Thyroid gland (tissue), 4 donors: ENCODE results near the gene TMEM82. TPM values are rescaled to one million over a fixed set of nuclear protein-coding genes. Genes with fewer than 3 reads are reported as not detected.

ENCODE experiments used
- DNase-seq, 2 donors: peaks; one replicate each; pipeline ENCODE4 v3.0.0-alpha.2; 2019
- H3K27ac ChIP-seq, 3 donors: fragments of 200-600 bp; sonication (generic); 1 replicate in 2 of 3; 2 replicates in 1 of 3; pipeline ENCODE4 v1.5.1; 2016 to 2019; ENCODE audit warnings: mild to moderate bottlenecking in 1 of 3, moderate library complexity in 1 of 3
- H3K27me3 ChIP-seq: fragments of 200-600 bp; sonication (generic); one replicate; pipeline ENCODE4 v1.5.1; 2019
- H3K36me3 ChIP-seq, 2 donors: fragments of 200-600 bp; sonication (generic); one replicate each; pipeline ENCODE4 v1.5.1; 2016 to 2019
- H3K4me1 ChIP-seq, 2 donors: fragments of 200-600 bp; sonication (generic); one replicate each; pipeline ENCODE4 v1.5.1; 2017 to 2019
- H3K4me3 ChIP-seq, 3 donors: fragments of 200-600 bp; sonication (generic); replicated peaks in 1 of 3; 1 replicate in 2 of 3; 2 replicates in 1 of 3; pipeline ENCODE4 v1.5.1; 2016; ENCODE audit warnings: mild to moderate bottlenecking in 1 of 3
- H3K9me3 ChIP-seq: fragments of 200-600 bp; sonication (generic); one replicate; pipeline ENCODE4 v1.5.1; 2017
- POLR2A ChIP-seq, 2 donors: fragments of 450-650 bp; IDR thresholded peaks; one replicate each; pipeline ENCODE4 v1.6.1; 2017; ENCODE audit warnings: antibody characterized with exemption in 2 of 2, mild to moderate bottlenecking in 2 of 2, moderate library complexity in 1 of 2
- WGBS, 2 donors: methylation state at CpG; one replicate each; pipeline ENCODE4 v1.1.5; 2017; 5-methylcytosine and 5-hydroxymethylcytosine counted together
- intact Hi-C: fragments of 100-400 bp; cut with DNase I; formaldehyde crosslinking; loops from one replicate; pipeline ENCODE4 v1.15.1; 2023
- total RNA-seq, 4 donors: library from RNA; depleted of rRNA; stranded (reverse); fragments of >200 nt; gene quantifications; one replicate each; pipeline ENCODE4 v1.2.3, GENCODE V29; 2016
- TF ChIP-seq, protein P1 (sequence below), 6 experiments: fragments of 200-600 bp in 3 of 6; fragments of 450-650 bp in 3 of 6; sonication (generic) in 3 of 6; IDR thresholded peaks; one replicate each; pipeline ENCODE4 v1.5.1; 2016 to 2019; ENCODE audit warnings: antibody characterized with exemption in 6 of 6, mild to moderate bottlenecking in 2 of 6, inconsistent platforms in 1 of 6, moderate library complexity in 1 of 6

TMEM82 gene
- total RNA-seq, 4 donors from 2014 or later: not detected

DNA sequence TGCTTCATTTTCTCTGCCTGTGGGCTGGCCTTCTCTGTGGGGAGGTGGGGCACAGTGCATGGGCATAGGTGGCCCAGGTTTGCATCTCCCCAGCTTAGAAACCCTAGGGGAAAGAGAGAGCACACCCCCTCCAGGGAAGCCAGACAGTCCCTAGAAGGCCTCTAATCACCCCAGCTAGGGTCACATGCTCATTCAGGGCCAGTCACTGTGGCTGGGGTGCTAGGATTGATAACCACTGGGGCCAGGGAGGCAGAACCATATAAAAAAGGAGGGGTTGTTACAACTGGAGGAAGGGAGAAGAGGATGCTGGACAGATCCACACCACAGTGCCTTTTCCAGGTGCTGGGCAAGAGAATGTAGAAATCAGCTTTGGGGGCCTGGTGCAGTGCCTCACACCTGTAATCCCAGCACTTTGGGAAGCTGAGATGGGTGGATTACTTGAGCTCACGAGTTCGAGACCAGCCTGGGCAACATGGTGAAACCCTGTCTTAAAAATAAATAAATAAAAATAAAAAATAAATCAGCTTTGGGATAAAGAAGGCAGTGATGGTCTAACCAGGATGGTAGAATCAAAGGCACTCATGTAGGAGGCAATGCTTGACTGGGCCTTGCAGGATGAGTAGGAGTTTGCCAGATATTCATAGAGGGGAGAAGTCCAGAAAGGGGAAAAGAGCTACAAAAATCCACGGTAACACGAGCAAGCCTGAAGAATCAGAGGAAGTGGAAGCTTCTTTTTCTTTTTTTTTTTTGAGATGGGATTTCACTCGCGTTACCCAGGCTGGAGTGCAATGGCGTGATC, 35.8 kb downstream of the TMEM82 start:
- H3K27ac ChIP-seq: no peak overlapping the region
- 91 to 95% methylated on average over 7 of the region's 7 CpGs for WGBS, 2 donors
- H3K36me3 ChIP-seq: no peaks in the 10 kb centered on the region

DNA sequence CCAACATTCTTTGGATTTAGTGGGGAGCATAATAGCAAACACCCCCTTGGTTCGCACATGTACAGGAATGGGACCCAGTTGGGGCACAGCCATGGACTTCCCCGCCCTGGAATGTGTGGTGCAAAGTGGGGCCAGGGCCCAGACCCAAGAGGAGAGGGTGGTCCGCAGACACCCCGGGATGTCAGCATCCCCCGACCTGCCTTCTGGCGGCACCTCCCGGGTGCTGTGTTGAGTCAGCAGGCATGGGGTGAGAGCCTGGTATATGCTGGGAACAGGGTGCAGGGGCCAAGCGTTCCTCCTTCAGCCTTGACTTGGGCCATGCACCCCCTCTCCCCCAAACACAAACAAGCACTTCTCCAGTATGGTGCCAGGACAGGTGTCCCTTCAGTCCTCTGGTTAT, 43.4 kb downstream of the TMEM82 start:
- DNase-seq: no peak
- Histone ChIP-seq H3K27ac (no peak overlapping the region), H3K27me3 (no peaks in the 10 kb centered on the region), H3K9me3 (no peaks in the 10 kb centered on the region), H3K36me3 (peaks cover 3 to 4% of the 10 kb centered on the region in 2 donors), H3K4me1 (peaks cover 2 to 13% of the 10 kb centered on the region in 2 donors), H3K4me3 (no peak overlapping the region)
- intact Hi-C loops: no loop called here
- 93 to 100% methylated on average over 2 to 7 of the region's 8 CpGs for WGBS, 2 donors
- TF ChIP-seq, protein P1, sequence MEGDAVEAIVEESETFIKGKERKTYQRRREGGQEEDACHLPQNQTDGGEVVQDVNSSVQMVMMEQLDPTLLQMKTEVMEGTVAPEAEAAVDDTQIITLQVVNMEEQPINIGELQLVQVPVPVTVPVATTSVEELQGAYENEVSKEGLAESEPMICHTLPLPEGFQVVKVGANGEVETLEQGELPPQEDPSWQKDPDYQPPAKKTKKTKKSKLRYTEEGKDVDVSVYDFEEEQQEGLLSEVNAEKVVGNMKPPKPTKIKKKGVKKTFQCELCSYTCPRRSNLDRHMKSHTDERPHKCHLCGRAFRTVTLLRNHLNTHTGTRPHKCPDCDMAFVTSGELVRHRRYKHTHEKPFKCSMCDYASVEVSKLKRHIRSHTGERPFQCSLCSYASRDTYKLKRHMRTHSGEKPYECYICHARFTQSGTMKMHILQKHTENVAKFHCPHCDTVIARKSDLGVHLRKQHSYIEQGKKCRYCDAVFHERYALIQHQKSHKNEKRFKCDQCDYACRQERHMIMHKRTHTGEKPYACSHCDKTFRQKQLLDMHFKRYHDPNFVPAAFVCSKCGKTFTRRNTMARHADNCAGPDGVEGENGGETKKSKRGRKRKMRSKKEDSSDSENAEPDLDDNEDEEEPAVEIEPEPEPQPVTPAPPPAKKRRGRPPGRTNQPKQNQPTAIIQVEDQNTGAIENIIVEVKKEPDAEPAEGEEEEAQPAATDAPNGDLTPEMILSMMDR (IDR thresholded peaks at IDR 0.05): no peak
- no peak for TF ChIP-seq POLR2A (IDR thresholded peaks at IDR 0.05)

More for the DNA sequence above, 35.8 kb downstream of the TMEM82 start:
- H3K4me3 ChIP-seq: no peak overlapping the region
- TF ChIP-seq, protein P1 (IDR thresholded peaks at IDR 0.05): no peak
- TF ChIP-seq POLR2A (IDR thresholded peaks at IDR 0.05): no peak
- no peaks in the 10 kb centered on the region for H3K27me3 ChIP-seq
- H3K4me1 ChIP-seq: no peaks in the 10 kb centered on the region
- H3K9me3 ChIP-seq: no peaks in the 10 kb centered on the region
- no peak for DNase-seq
- intact Hi-C loops: no loop called here

DNA sequence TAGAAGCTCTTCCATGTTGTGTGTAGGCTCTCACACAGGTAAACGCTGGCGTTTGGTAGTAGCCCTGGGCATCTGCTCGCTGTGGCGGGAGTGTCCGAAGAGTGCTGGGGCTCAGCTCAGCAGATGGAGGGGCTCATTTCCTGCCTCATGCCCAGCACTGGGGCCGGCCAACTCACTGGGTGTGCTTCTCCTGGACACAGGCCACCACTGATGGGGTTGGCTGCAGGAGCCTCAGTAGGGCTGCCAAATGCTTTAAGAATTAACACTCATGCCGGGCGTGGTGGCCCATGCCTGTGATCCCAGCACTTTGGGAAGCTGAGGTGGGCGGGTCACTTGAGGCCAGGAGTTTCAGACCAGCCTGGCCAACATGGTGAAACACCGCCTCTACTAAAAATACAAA, 44.3 kb downstream of the TMEM82 start:
- TF ChIP-seq POLR2A (IDR thresholded peaks at IDR 0.05): no peak
- TF ChIP-seq, protein P1 (IDR thresholded peaks at IDR 0.05): no peak
- Histone ChIP-seq H3K36me3 (peaks cover 3 to 4% of the 10 kb centered on the region in 2 donors), H3K27ac (no peak overlapping the region), H3K4me1 (peaks cover 2 to 13% of the 10 kb centered on the region in 2 donors), H3K27me3 (no peaks in the 10 kb centered on the region), H3K9me3 (no peaks in the 10 kb centered on the region), H3K4me3 (no peak overlapping the region)
- WGBS, 2 donors: 76 to 85% methylated on average over 10 of the region's 10 CpGs
- intact Hi-C loops: no loop called here
- peak; percentile 13 to 23 for DNase-seq

DNA sequence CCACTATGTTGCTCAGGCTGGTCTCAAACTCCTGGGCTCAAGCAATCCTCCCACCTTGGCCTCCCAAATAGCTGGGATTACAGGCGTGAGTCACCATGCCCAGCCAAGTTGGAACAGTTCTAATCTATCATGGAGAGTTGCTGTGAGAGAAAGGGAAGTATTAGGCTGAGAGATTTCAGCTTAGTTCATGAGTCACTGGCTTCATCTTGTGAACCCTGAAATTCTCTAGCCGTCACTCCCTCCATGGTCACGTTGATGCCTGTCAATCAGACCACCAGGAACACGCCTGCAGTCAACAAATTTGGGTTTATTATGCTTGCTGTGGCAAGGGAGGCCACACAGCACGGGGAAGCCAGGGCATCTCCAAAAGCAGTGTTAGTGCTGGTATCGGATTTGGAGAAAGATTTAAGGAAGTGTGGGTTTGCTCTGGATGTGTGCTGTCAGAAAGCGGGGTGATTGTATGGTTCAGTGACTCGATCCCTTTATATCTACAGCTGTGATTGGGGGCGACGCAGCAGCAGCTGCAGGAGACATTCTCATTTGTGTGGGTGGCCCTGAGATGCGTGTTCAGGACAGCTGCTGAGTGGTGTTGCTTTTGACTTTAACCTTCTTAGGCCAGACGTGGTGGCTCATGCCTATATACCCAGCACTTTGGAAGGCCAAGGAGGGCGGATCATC, 46.5 kb downstream of the TMEM82 start:
- WGBS, 2 donors: 87 to 89% methylated on average over 13 of the region's 13 CpGs
- H3K36me3 ChIP-seq: peaks cover 3 to 4% of the 10 kb centered on the region in 2 donors
- no peaks in the 10 kb centered on the region for H3K27me3 ChIP-seq
- H3K9me3 ChIP-seq: no peaks in the 10 kb centered on the region
- no peak overlapping the region for H3K4me3 ChIP-seq
- peaks cover 2 to 18% of the 10 kb centered on the region in 2 donors for H3K4me1 ChIP-seq
- no peak for TF ChIP-seq POLR2A (IDR thresholded peaks at IDR 0.05)
- TF ChIP-seq, protein P1 (IDR thresholded peaks at IDR 0.05): no peak
- no peak for DNase-seq
- no peak overlapping the region for H3K27ac ChIP-seq
- intact Hi-C loops: no loop called here

DNA sequence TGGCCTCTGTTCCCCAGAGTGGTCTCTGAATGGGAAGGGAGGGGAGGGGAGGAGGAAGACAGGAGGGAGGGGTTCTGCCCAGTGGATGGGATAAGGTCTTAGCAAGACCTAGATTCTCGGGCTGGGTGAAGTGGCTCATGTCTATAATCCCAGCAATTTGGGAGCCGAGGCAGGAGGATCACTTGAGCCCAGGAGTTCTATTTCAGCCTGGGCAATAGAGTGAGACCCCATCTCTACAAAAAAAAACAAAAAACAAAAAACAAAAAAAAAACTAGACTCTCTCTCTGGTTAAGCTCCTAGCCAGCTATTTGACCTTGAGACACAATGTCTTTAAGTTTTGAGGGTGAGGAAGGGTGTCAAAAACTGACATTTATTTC, 53.8 kb downstream of the TMEM82 start:
- TF ChIP-seq, protein P1 (IDR thresholded peaks at IDR 0.05): no peak
- no peak for TF ChIP-seq POLR2A (IDR thresholded peaks at IDR 0.05)
- no peaks in the 10 kb centered on the region for H3K9me3 ChIP-seq
- peak overlapping the region in 1 of 3 donors; percentile 59 for H3K27ac ChIP-seq
- no peaks in the 10 kb centered on the region for H3K36me3 ChIP-seq
- DNase-seq: no peak
- WGBS, 2 donors: 80 to 90% methylated on average over 2 of the region's 2 CpGs
- peaks cover 23 to 50% of the 10 kb centered on the region in 2 donors for H3K4me1 ChIP-seq
- no peak overlapping the region for H3K4me3 ChIP-seq
- intact Hi-C loops: loop anchor here (10.0 kb wide), 1 partner anchor 259 kb away; no protein-coding TSS in a partner anchor
- no peaks in the 10 kb centered on the region for H3K27me3 ChIP-seq
